Measurements from ENCODE around the gene HDAC7.
A peak's percentile ranks its signal among the peaks of the same experiment; 100 is the strongest.

Gene HDAC7

DNA sequence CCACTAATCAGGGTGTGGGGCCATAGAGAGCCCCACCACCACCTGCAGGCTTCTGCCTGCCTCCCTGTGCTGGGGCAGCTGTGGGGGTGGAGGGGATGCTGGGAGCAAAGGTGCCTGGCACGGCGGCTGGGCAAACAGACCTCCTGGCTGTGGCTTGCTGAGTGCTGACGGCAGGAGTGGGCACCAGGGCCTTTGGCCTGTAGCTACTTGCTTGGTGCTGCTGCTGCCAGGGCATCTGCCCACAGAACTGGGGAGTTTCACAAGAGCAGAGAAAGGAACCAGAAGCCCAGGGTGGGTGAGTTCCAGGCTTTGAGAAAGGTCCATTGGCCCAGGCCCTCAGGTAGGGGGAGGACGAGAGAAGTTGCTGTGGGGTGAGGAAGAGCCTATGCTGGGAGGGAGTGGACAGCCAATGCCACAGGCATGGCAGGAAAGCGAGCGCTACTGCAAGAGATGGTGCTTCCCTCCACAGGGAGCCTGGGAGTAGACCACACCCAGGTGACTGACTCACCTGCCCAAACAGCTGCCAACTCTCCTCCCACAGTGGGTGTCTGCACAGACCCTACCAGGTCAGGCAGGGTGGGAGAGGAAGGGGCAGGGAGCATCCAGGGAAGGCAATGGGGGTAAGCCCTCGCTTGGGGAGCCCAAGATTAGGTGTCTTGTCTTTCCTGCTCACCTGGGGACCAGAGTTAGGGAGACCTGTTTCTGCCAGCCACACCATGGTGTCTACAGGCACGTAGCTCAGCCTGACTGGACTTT, 39.0 kb upstream of the HDAC7 start:
- Histone ChIP-seq H3K9me3 (ENCODE audit: severe bottlenecking) (no peaks in the 10 kb centered on the region), H3K27ac (no peak overlapping the region), H3K4me3 (ENCODE audit: low read depth, low read length) (no peak overlapping the region), H3K36me3 (no peaks in the 10 kb centered on the region), H3K27me3 (ENCODE audit: insufficient read depth, low read depth, severe bottlenecking) (no peaks in the 10 kb centered on the region)
- TF ChIP-seq, protein P1, sequence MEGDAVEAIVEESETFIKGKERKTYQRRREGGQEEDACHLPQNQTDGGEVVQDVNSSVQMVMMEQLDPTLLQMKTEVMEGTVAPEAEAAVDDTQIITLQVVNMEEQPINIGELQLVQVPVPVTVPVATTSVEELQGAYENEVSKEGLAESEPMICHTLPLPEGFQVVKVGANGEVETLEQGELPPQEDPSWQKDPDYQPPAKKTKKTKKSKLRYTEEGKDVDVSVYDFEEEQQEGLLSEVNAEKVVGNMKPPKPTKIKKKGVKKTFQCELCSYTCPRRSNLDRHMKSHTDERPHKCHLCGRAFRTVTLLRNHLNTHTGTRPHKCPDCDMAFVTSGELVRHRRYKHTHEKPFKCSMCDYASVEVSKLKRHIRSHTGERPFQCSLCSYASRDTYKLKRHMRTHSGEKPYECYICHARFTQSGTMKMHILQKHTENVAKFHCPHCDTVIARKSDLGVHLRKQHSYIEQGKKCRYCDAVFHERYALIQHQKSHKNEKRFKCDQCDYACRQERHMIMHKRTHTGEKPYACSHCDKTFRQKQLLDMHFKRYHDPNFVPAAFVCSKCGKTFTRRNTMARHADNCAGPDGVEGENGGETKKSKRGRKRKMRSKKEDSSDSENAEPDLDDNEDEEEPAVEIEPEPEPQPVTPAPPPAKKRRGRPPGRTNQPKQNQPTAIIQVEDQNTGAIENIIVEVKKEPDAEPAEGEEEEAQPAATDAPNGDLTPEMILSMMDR (IDR thresholded peaks at IDR 0.05; ENCODE audit: low read depth, low read length) = no peak
- DNase-seq = no peak

GRCh38 chr12:47856721-47857575, 37.2 kb upstream of the HDAC7 start:
- Histone ChIP-seq H3K27ac (no peak overlapping the region), H3K27me3 (ENCODE audit: insufficient read depth, low read depth, severe bottlenecking) (no peaks in the 10 kb centered on the region), H3K9me3 (ENCODE audit: severe bottlenecking) (no peaks in the 10 kb centered on the region), H3K4me3 (ENCODE audit: low read depth, low read length) (no peak overlapping the region), H3K36me3 (no peaks in the 10 kb centered on the region)
- TF ChIP-seq, protein P1 (IDR thresholded peaks at IDR 0.05; ENCODE audit: low read depth, low read length) = no peak
- no peak for DNase-seq

- no peaks in the 10 kb centered on the region for H3K9me3 ChIP-seq (ENCODE audit: severe bottlenecking)
- no peaks in the 10 kb centered on the region for H3K27me3 ChIP-seq (ENCODE audit: insufficient read depth, low read depth, severe bottlenecking)
- H3K36me3 ChIP-seq = no peaks in the 10 kb centered on the region
- no peak overlapping the region for H3K27ac ChIP-seq
- TF ChIP-seq, protein P1 (IDR thresholded peaks at IDR 0.05; ENCODE audit: low read depth, low read length) = no peak
- H3K4me3 ChIP-seq (ENCODE audit: low read depth, low read length) = no peak overlapping the region
- no peak for DNase-seq
These were observed 36.4 kb upstream of the HDAC7 start for GRCh38 chr12:47856094-47856493.

DNA sequence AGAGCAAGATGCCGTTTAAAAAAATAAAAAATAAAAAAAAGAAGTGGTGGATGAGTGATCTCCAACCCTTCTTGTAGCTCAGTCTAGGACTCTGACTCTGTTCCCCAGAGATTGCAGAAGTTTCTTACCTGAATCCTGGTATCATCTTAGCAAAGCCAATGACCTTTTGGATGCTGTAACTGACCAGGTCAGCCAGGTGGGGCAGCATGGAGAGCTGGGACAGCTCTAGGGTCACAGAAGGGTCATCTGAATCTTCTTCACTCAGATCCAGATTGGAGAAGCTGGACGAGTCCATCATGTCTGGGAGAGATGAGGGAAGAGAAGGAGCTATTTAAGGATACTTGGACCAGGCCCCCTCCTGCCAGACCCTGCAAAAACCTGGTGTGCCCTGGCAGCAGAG, 35.8 kb upstream of the HDAC7 start:
- Histone ChIP-seq H3K4me3 (ENCODE audit: low read depth, low read length) (no peak overlapping the region), H3K27me3 (ENCODE audit: insufficient read depth, low read depth, severe bottlenecking) (no peaks in the 10 kb centered on the region), H3K36me3 (no peaks in the 10 kb centered on the region), H3K9me3 (ENCODE audit: severe bottlenecking) (no peaks in the 10 kb centered on the region), H3K27ac (no peak overlapping the region)
- no peak for DNase-seq
- TF ChIP-seq, protein P1 (IDR thresholded peaks at IDR 0.05; ENCODE audit: low read depth, low read length) = peak; percentile 14; the same call in 1 of the 2 replicates

GRCh38 chr12:47854531-47854930, 34.8 kb upstream of the HDAC7 start:
- DNase-seq = no peak
- no peak overlapping the region for H3K4me3 ChIP-seq (ENCODE audit: low read depth, low read length)
- no peaks in the 10 kb centered on the region for H3K27me3 ChIP-seq (ENCODE audit: insufficient read depth, low read depth, severe bottlenecking)
- H3K9me3 ChIP-seq (ENCODE audit: severe bottlenecking) = no peaks in the 10 kb centered on the region
- no peak overlapping the region for H3K27ac ChIP-seq
- H3K36me3 ChIP-seq = no peaks in the 10 kb centered on the region
- TF ChIP-seq, protein P1 (IDR thresholded peaks at IDR 0.05; ENCODE audit: low read depth, low read length) = no peak
